Neural progenitor cell (in vitro differentiated cells): ENCODE data around the gene SHLD1. TPM values are rescaled to one million over a fixed set of nuclear protein-coding genes. Genes with fewer than 3 reads are reported as not detected.
"Not testable (repeated sequence)": the region's sequence is repeated elsewhere in the genome, so short reads cannot be mapped to it uniquely, and the experiment has no call there.

Source experiments
- DNase-seq: peaks from one replicate; pipeline ENCODE4 v3.0.0-alpha.2; 2016; ENCODE audit warnings: low spot score
- H2AFZ ChIP-seq: fragments of 200-600 bp; sonication (generic); replicated peaks from 2 replicates; pipeline ENCODE4 v1.6.1; 2016; ENCODE audit warnings: antibody characterized with exemption
- H3F3A ChIP-seq: fragments of 200-600 bp; sonication (generic); 2 replicates; pipeline ENCODE4 v1.6.1; 2016; ENCODE audit warnings: antibody characterized with exemption, low read depth
- H3K27ac ChIP-seq: fragments of 200-600 bp; sonication (generic); 2 replicates; pipeline ENCODE4 v1.5.1; 2016; ENCODE audit warnings: mild to moderate bottlenecking
- H3K27me3 ChIP-seq: fragments of 200-600 bp; sonication (generic); 2 replicates; pipeline ENCODE4 v1.6.1; 2016; ENCODE audit warnings: mild to moderate bottlenecking, moderate library complexity
- H3K36me3 ChIP-seq: fragments of 200-600 bp; sonication (generic); 2 replicates; pipeline ENCODE4 v1.5.1; 2016
- H3K4me1 ChIP-seq: fragments of 200-600 bp; sonication (generic); 2 replicates; pipeline ENCODE4 v1.6.1; 2016; ENCODE audit warnings: mixed run types
- H3K4me2 ChIP-seq: fragments of 200-600 bp; sonication (generic); 2 replicates; pipeline ENCODE4 v1.6.1; 2016
- H3K4me3 ChIP-seq: fragments of 200-600 bp; sonication (generic); 2 replicates; pipeline ENCODE4 v1.5.1; 2016
- H3K79me2 ChIP-seq: fragments of 200-600 bp; sonication (generic); 2 replicates; pipeline ENCODE4 v1.6.1; 2016; ENCODE audit warnings: low read depth
- H3K9ac ChIP-seq: fragments of 200-600 bp; sonication (generic); 2 replicates; pipeline ENCODE4 v1.6.1; 2016
- H3K9me3 ChIP-seq: fragments of 200-600 bp; sonication (generic); 2 replicates; pipeline ENCODE4 v1.5.1; 2016; ENCODE audit warnings: low read depth
- H4K20me1 ChIP-seq: fragments of 200-600 bp; sonication (generic); 2 replicates; pipeline ENCODE4 v1.6.1; 2016; ENCODE audit warnings: low read depth
- H3K27ac Mint-ChIP-seq: 3 replicates; pipeline ENCODE4 v1.8.0; 2021; ENCODE audit warnings: mixed read lengths
- H3K27me3 Mint-ChIP-seq: 2 replicates; pipeline ENCODE4 v1.8.0; 2022; ENCODE audit warnings: low read depth, mild to moderate bottlenecking, inconsistent platforms, moderate library complexity, mixed read lengths; ENCODE audit not compliant: insufficient read depth
- H3K36me3 Mint-ChIP-seq: 3 replicates; pipeline ENCODE4 v1.8.0; 2021; ENCODE audit warnings: mixed read lengths
- H3K4me1 Mint-ChIP-seq: 3 replicates; pipeline ENCODE4 v1.8.0; 2021; ENCODE audit warnings: mixed read lengths
- H3K4me3 Mint-ChIP-seq: 3 replicates; pipeline ENCODE4 v1.8.0; 2021; ENCODE audit warnings: mild to moderate bottlenecking, moderate library complexity, mixed read lengths
- H3K9me3 Mint-ChIP-seq: 3 replicates; pipeline ENCODE4 v1.8.0; 2020; ENCODE audit warnings: mixed read lengths
- EZH2 ChIP-seq: fragments of 200-600 bp; sonication (generic); IDR thresholded peaks from 2 replicates; pipeline ENCODE4 v1.6.1; 2017; ENCODE audit warnings: antibody characterized with exemption, mild to moderate bottlenecking, moderate library complexity
- EZH2phosphoT487 ChIP-seq: fragments of 200-600 bp; sonication (generic); IDR thresholded peaks from 2 replicates; pipeline ENCODE4 v1.6.1; 2017; ENCODE audit warnings: antibody characterized with exemption
- total RNA-seq: library from RNA; depleted of rRNA; stranded (reverse); fragments of >200 nt; gene quantifications from 2 replicates; pipeline ENCODE4 v1.2.3, GENCODE V29; 2015; ENCODE audit warnings: low replicate concordance
- TF ChIP-seq, protein P1 (sequence below): fragments of 200-600 bp; sonication (generic); IDR thresholded peaks from 2 replicates; pipeline ENCODE4 v1.5.1; 2017; ENCODE audit warnings: antibody characterized with exemption, mild to moderate bottlenecking

The SHLD1 gene
- total RNA-seq, 1 donor from 2014 or later: 9.0 TPM

DNA sequence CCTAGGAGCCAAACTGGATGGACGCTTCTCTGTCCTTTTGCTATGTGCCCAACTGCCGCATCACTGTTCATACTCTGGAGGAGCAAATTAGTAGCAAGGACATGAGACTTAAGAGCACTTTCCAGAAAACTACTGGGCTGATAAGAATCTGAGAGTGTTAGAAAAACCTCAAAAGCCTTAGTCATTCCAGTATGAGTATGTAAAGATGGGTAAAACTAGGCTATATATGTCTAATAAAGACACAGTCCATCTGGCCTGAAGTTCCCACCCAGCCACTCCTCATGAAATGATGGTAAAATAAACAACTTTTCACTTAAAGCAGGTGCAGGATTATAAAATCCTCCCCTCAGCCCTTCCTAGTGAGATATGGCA is 30.6 kb downstream of the SHLD1 start:
- H3K36me3 ChIP-seq: no peaks in the 10 kb centered on the region
- no peak overlapping the region for H3K4me3 ChIP-seq
- no peak for DNase-seq
- peaks cover 7% of the 10 kb centered on the region for H3K4me1 Mint-ChIP-seq
- no peaks in the 10 kb centered on the region for H3K9me3 ChIP-seq
- H3F3A ChIP-seq: no peaks in the 10 kb centered on the region
- H3K4me3 Mint-ChIP-seq: no peak overlapping the region
- no peaks in the 10 kb centered on the region for H3K79me2 ChIP-seq
- H3K4me1 ChIP-seq: no peaks in the 10 kb centered on the region
- H2AFZ ChIP-seq: no peak overlapping the region
- H3K36me3 Mint-ChIP-seq: peaks cover 7% of the 10 kb centered on the region
- peaks cover 3% of the 10 kb centered on the region for H3K27me3 Mint-ChIP-seq
- H3K9ac ChIP-seq: no peak overlapping the region
- H3K4me2 ChIP-seq: no peak overlapping the region
- no peak for TF ChIP-seq EZH2
- TF ChIP-seq, protein P1, sequence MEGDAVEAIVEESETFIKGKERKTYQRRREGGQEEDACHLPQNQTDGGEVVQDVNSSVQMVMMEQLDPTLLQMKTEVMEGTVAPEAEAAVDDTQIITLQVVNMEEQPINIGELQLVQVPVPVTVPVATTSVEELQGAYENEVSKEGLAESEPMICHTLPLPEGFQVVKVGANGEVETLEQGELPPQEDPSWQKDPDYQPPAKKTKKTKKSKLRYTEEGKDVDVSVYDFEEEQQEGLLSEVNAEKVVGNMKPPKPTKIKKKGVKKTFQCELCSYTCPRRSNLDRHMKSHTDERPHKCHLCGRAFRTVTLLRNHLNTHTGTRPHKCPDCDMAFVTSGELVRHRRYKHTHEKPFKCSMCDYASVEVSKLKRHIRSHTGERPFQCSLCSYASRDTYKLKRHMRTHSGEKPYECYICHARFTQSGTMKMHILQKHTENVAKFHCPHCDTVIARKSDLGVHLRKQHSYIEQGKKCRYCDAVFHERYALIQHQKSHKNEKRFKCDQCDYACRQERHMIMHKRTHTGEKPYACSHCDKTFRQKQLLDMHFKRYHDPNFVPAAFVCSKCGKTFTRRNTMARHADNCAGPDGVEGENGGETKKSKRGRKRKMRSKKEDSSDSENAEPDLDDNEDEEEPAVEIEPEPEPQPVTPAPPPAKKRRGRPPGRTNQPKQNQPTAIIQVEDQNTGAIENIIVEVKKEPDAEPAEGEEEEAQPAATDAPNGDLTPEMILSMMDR: no peak
- no peak for TF ChIP-seq EZH2phosphoT487
- H3K27ac Mint-ChIP-seq: no peak overlapping the region
- H4K20me1 ChIP-seq: peaks cover 8% of the 10 kb centered on the region
- H3K27me3 ChIP-seq: no peaks in the 10 kb centered on the region
- no peaks in the 10 kb centered on the region for H3K9me3 Mint-ChIP-seq
- H3K27ac ChIP-seq: no peak overlapping the region

DNA sequence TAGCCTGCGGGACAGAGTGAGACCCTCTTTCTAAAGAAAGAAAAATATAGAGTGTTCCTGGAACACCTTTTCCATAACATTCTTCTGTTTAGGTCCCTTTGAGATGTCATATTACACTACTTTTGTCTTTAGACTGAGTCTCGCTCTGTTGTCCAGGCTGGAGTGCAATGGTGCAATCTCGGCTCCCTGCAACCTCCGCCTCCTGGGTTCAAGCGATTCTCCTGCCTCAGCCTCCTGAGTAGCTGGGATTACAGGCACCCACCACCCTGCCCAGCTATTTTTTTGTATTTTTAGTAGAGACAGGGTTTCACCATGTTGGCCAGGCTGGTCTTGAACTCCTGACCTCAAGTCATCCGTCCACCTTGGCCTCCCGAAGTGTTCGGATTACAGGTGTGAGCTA is 31.2 kb downstream of the SHLD1 start:
- not testable (repeated sequence) for H3K9me3 Mint-ChIP-seq, H3K36me3 Mint-ChIP-seq, H2AFZ ChIP-seq, DNase-seq, H3K27ac Mint-ChIP-seq, H3K9me3 ChIP-seq, H3K4me3 ChIP-seq, H3K79me2 ChIP-seq, H3K36me3 ChIP-seq, H3K4me2 ChIP-seq, H3K27me3 Mint-ChIP-seq, H3K27ac ChIP-seq, H3K27me3 ChIP-seq, H3K4me3 Mint-ChIP-seq, H3K9ac ChIP-seq, H3F3A ChIP-seq, H4K20me1 ChIP-seq, H3K4me1 ChIP-seq, H3K4me1 Mint-ChIP-seq

DNA sequence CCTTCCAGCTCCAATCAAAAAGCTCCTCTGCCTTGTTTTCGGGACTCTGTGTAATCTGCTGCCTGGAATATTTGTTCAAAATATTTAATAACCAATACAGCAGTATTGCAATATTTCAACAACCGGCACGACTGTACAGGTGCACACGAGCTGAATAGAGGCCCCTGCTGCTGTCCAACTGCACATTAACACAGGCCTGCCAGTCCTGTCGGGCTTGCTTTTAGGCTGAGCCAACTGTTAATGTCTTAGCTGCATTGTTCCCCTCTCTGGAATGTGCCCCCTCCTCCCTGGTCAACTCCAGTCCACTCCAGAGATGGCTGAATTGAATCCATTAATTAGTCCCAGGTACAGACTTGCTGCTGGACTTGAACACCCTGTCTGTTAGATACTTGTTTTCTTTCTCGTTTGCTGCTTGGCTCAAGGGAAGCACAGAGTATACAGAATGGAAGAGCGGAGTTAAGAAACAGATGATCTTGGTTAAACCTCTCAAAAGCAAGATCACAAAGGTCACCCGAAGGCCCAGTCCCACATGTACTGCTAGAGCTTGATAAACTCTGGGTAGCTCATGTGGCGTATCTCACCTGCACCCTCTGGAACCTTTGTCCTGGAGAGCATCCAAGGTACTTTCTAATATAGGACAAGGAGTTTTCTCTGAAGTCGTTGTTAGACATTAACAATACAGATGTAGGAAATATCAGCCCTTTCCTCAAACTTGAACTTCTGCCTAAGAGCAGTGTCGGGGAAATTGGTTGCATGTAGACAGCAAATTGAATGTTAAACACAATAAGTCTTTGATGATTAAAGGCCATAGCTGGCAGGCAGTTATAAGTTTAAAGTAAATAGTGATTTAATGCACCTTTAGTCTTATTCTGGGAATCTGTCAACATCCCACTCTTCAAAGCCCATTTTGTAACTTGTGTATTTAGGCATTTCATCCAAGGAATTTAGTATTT is 31.9 kb downstream of the SHLD1 start:
- H3K9me3 Mint-ChIP-seq: no peaks in the 10 kb centered on the region
- Histone ChIP-seq H3F3A (no peaks in the 10 kb centered on the region), H3K27ac (no peak overlapping the region), H3K4me3 (no peak overlapping the region), H3K4me1 (no peaks in the 10 kb centered on the region), H3K27me3 (no peaks in the 10 kb centered on the region), H3K9me3 (no peaks in the 10 kb centered on the region), H3K4me2 (no peak overlapping the region), H3K36me3 (no peaks in the 10 kb centered on the region), H4K20me1 (peaks cover 8% of the 10 kb centered on the region), H3K9ac (no peak overlapping the region), H2AFZ (no peak overlapping the region), H3K79me2 (no peaks in the 10 kb centered on the region)
- H3K36me3 Mint-ChIP-seq: peaks cover 7% of the 10 kb centered on the region
- peak overlapping the region; percentile 84 for H3K27ac Mint-ChIP-seq
- peaks cover 13% of the 10 kb centered on the region for H3K4me1 Mint-ChIP-seq
- H3K27me3 Mint-ChIP-seq: peaks cover 3% of the 10 kb centered on the region
- no peak overlapping the region for H3K4me3 Mint-ChIP-seq
- DNase-seq: peak; percentile 54
- TF ChIP-seq, protein P1: no peak
- TF ChIP-seq EZH2phosphoT487 (no peak), EZH2 (no peak)

DNA sequence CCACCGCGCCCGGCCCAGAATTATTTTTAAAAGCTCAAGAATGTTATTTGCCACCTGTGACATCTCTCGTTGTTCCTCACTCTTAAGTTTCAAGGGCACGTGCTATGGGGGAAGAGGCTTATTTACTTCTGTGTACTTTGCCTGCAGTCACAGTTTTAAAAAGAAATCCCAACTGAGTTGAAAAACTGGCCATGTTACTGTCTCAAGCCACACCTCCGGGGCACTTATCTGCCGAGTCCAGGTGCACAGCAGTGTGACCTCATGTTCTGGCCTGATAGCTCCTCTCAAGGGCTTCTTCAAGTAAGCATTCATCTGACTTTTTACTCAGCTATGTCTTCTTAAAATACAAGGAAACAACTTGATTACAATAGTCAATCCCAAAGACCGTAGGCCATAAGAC is 34.5 kb downstream of the SHLD1 start:
- Mint-ChIP-seq H3K27me3 (peaks cover 3% of the 10 kb centered on the region), H3K9me3 (no peaks in the 10 kb centered on the region), H3K36me3 (peaks cover 5% of the 10 kb centered on the region), H3K4me1 (peaks cover 16% of the 10 kb centered on the region), H3K4me3 (no peak overlapping the region), H3K27ac (no peak overlapping the region)
- H3K9me3 ChIP-seq: no peaks in the 10 kb centered on the region
- no peaks in the 10 kb centered on the region for H3F3A ChIP-seq
- no peaks in the 10 kb centered on the region for H3K27me3 ChIP-seq
- H3K4me1 ChIP-seq: no peaks in the 10 kb centered on the region
- H3K27ac ChIP-seq: no peak overlapping the region
- no peak overlapping the region for H3K4me2 ChIP-seq
- H2AFZ ChIP-seq: no peak overlapping the region
- no peak overlapping the region for H3K4me3 ChIP-seq
- TF ChIP-seq EZH2 (no peak), EZH2phosphoT487 (no peak)
- TF ChIP-seq, protein P1: no peak
- H4K20me1 ChIP-seq: peaks cover 8% of the 10 kb centered on the region
- no peaks in the 10 kb centered on the region for H3K36me3 ChIP-seq
- H3K79me2 ChIP-seq: no peaks in the 10 kb centered on the region
- H3K9ac ChIP-seq: no peak overlapping the region
- no peak for DNase-seq
